22Rv1 (cell line): Measurements from ENCODE around the gene HIPK2.

ENCODE experiments used
- CTCF ChIP-seq: fragments of 450-650 bp; IDR thresholded peaks from 2 replicates; pipeline ENCODE4 v1.5.1; 2017; ENCODE audit warnings: mild to moderate bottlenecking
- ZFX ChIP-seq: fragments of 450-650 bp; IDR thresholded peaks from 2 replicates; pipeline ENCODE4 v1.6.1; 2017; ENCODE audit warnings: antibody characterized with exemption, borderline replicate concordance

- TF ChIP-seq CTCF (no peak), ZFX (no peak)
Measured at GRCh38 chr7:139674752-139675126, 103.1 kb downstream of the HIPK2 start.
